Gastrocnemius medialis (tissue), 4 donors: Measurements from ENCODE around the gene RPP21.

ENCODE experiments used
- CTCF ChIP-seq, 5 experiments: fragments of 450-650 bp in 3 of 5; fragments of 200-600 bp in 2 of 5; sonication (generic) in 2 of 5; IDR thresholded peaks in 4 of 5; conservative IDR thresholded peaks in 1 of 5; 1 replicate in 4 of 5; 2 replicates in 1 of 5; pipeline ENCODE4 v1.5.1; 2016 to 2019; ENCODE audit warnings: antibody characterized with exemption in 5 of 5, mild to moderate bottlenecking in 3 of 5, moderate library complexity in 3 of 5
- POLR2A ChIP-seq, 2 donors: fragments of 450-650 bp; IDR thresholded peaks; one replicate each; pipeline ENCODE4 v1.6.1; 2017; ENCODE audit warnings: antibody characterized with exemption in 2 of 2, mild to moderate bottlenecking in 2 of 2, moderate library complexity in 2 of 2

GRCh38 chr6:30380464-30380863 lies 35.5 kb downstream of the RPP21 start:
- TF ChIP-seq CTCF (IDR thresholded peaks at IDR 0.05 in 4 of 5, conservative IDR thresholded peaks at IDR 0.05 in 1 of 5) = no peak
- TF ChIP-seq POLR2A (IDR thresholded peaks at IDR 0.05) = no peak
